Parathyroid adenoma (tissue), 2 donors: ENCODE measurements around the gene C4orf46.
"Not testable (repeated sequence)": the region's sequence is repeated elsewhere in the genome, so short reads cannot be mapped to it uniquely, and the experiment has no call there.

ENCODE experiments used
- H2AFZ ChIP-seq: fragments of 300-600 bp; sonication (generic); one replicate; pipeline ENCODE4 v1.7.0; 2017; ENCODE audit warnings: antibody characterized with exemption, mild to moderate bottlenecking
- H3K27ac ChIP-seq: fragments of 300-600 bp; sonication (generic); one replicate; pipeline ENCODE4 v1.7.0; 2017
- H3K27me3 ChIP-seq: fragments of 300-600 bp; sonication (generic); one replicate; pipeline ENCODE4 v1.7.0; 2017; ENCODE audit warnings: low read length; ENCODE audit not compliant: control insufficient read depth, insufficient read depth
- H3K36me3 ChIP-seq: fragments of 300-600 bp; sonication (generic); one replicate; pipeline ENCODE4 v1.7.0; 2017; ENCODE audit warnings: low read length; ENCODE audit not compliant: control insufficient read depth, insufficient read depth
- H3K4me1 ChIP-seq: fragments of 300-600 bp; sonication (generic); one replicate; pipeline ENCODE4 v1.7.0; 2017; ENCODE audit warnings: control low read depth
- H3K4me2 ChIP-seq: fragments of 300-600 bp; sonication (generic); one replicate; pipeline ENCODE4 v1.7.0; 2017; ENCODE audit warnings: low read length
- H3K4me3 ChIP-seq: fragments of 300-600 bp; sonication (generic); one replicate; pipeline ENCODE4 v1.7.0; 2017; ENCODE audit warnings: low read depth, low read length
- H3K79me2 ChIP-seq: fragments of 300-600 bp; sonication (generic); one replicate; pipeline ENCODE4 v1.7.0; 2017; ENCODE audit warnings: control low read depth
- H3K9ac ChIP-seq: fragments of 300-600 bp; sonication (generic); one replicate; pipeline ENCODE4 v1.7.0; 2017; ENCODE audit warnings: mild to moderate bottlenecking
- H3K9me3 ChIP-seq: fragments of 300-600 bp; sonication (generic); one replicate; pipeline ENCODE4 v1.7.0; 2017; ENCODE audit warnings: low read length; ENCODE audit not compliant: control insufficient read depth
- TF ChIP-seq, protein P1 (sequence below): fragments of 300-600 bp; sonication (generic); IDR thresholded peaks from one replicate; pipeline ENCODE4 v1.7.0; 2017; ENCODE audit warnings: antibody characterized with exemption, mild to moderate bottlenecking
- donor health status: primary hyperparathyroidism.

The C4orf46 gene

GRCh38 chr4:158669310-158669709 lies 2.4 kb downstream of the C4orf46 start:
- Histone ChIP-seq H3K79me2 (peaks cover 8% of the 10 kb centered on the region), H3K4me1 (no peaks in the 10 kb centered on the region), H3K27me3 (no peaks in the 10 kb centered on the region), H3K9ac (no peak overlapping the region), H3K4me3 (no peak overlapping the region), H3K27ac (no peak overlapping the region), H3K4me2 (no peak overlapping the region), H3K9me3 (no peaks in the 10 kb centered on the region), H3K36me3 (no peaks in the 10 kb centered on the region), H2AFZ (no peak overlapping the region)
- TF ChIP-seq, protein P1, sequence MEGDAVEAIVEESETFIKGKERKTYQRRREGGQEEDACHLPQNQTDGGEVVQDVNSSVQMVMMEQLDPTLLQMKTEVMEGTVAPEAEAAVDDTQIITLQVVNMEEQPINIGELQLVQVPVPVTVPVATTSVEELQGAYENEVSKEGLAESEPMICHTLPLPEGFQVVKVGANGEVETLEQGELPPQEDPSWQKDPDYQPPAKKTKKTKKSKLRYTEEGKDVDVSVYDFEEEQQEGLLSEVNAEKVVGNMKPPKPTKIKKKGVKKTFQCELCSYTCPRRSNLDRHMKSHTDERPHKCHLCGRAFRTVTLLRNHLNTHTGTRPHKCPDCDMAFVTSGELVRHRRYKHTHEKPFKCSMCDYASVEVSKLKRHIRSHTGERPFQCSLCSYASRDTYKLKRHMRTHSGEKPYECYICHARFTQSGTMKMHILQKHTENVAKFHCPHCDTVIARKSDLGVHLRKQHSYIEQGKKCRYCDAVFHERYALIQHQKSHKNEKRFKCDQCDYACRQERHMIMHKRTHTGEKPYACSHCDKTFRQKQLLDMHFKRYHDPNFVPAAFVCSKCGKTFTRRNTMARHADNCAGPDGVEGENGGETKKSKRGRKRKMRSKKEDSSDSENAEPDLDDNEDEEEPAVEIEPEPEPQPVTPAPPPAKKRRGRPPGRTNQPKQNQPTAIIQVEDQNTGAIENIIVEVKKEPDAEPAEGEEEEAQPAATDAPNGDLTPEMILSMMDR = no peak

GRCh38 chr4:158667651-158668198 lies 4.0 kb downstream of the C4orf46 start:
- Histone ChIP-seq H3K4me2 (no peak overlapping the region), H3K4me3 (no peak overlapping the region), H3K9ac (no peak overlapping the region), H3K27me3 (no peaks in the 10 kb centered on the region), H3K4me1 (no peaks in the 10 kb centered on the region), H2AFZ (no peak overlapping the region), H3K36me3 (no peaks in the 10 kb centered on the region), H3K27ac (no peak overlapping the region), H3K79me2 (peaks cover 3% of the 10 kb centered on the region), H3K9me3 (no peaks in the 10 kb centered on the region)
- TF ChIP-seq, protein P1 = no peak

GRCh38 chr4:158666892-158667291 lies 4.8 kb downstream of the C4orf46 start:
- no peaks in the 10 kb centered on the region for H3K9me3 ChIP-seq
- H3K4me3 ChIP-seq = no peak overlapping the region
- H3K4me1 ChIP-seq = no peaks in the 10 kb centered on the region
- TF ChIP-seq, protein P1 = no peak
- H3K9ac ChIP-seq = no peak overlapping the region
- H3K36me3 ChIP-seq = no peaks in the 10 kb centered on the region
- no peak overlapping the region for H3K27ac ChIP-seq
- no peak overlapping the region for H2AFZ ChIP-seq
- no peaks in the 10 kb centered on the region for H3K79me2 ChIP-seq
- H3K27me3 ChIP-seq = no peaks in the 10 kb centered on the region
- H3K4me2 ChIP-seq = no peak overlapping the region

DNA sequence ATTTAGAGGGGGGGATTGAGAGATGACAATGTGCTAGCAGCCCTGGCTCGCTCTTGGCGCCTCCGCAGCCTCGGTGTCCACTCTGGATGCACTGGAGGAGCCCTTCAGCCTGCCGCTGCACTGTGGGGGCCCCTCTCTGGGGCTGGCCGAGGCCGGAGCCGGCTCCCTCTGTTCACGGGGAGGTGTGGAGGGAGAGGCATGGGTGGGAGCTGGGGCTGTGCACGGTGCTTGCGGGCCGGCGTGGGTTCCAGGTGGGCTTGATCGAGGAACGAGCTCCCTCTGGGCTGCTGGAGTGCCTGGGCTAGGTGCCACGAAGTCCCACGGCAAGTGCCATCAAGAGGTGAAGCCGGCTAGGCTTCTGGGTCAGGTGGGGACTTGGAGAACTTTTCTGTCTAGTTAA lies 6.9 kb downstream of the C4orf46 start:
- Histone ChIP-seq H3K79me2 (no peaks in the 10 kb centered on the region), H3K36me3 (no peaks in the 10 kb centered on the region), H3K27ac (no peak overlapping the region), H2AFZ (no peak overlapping the region), H3K9me3 (no peaks in the 10 kb centered on the region), H3K4me2 (no peak overlapping the region), H3K9ac (no peak overlapping the region), H3K4me3 (no peak overlapping the region), H3K27me3 (no peaks in the 10 kb centered on the region), H3K4me1 (no peaks in the 10 kb centered on the region)
- TF ChIP-seq, protein P1 = no peak

DNA sequence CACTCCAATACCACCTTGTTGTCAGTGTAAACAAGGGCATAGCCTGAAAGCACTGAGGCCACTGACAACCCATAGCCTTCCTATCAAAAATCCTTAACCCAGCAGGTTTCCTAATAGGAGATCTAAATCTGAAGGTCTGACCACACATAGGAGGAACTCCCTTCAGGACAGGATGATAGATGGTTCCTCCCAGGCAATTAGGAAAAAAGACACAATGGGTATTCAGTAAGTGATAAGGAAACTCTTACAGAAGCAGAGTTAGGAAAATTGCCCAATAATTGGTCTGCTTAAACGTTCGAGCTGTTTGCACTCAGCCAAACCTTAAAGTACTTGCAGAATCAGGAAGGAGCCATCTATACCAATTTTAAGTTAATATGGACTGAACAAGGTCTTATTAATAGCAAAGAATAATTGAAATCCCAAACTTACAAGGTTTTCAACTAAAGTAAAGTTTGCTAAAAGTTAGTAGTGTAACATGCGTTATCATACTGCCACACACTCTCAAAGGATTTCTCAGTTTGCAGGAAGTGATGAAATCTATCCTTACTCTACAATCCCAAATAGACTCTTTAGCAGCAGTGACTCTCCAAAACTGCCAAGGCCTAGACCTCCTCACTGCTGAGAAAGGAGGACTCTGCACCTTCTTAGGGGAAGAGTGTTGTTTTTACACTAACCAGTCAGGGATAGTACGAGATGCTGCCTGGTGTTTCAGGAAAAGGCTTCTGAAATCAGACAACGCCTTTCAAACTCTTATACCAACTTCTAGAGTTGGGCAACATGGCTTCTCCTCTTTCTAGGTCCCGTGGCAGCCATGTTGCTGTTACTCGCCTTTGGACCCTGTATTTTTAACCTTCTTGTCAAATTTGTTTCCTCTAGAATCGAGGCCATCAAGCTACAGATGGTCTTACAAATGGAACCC lies 7.7 kb downstream of the C4orf46 start:
- H3K27ac ChIP-seq, H2AFZ ChIP-seq, H3K9me3 ChIP-seq, H3K4me1 ChIP-seq, H3K27me3 ChIP-seq, H3K79me2 ChIP-seq, H3K4me3 ChIP-seq, H3K4me2 ChIP-seq, H3K9ac ChIP-seq, H3K36me3 ChIP-seq: not testable (repeated sequence)

- not testable (repeated sequence) for H3K4me3 ChIP-seq
Observed at GRCh38 chr4:158663255-158663654, 8.4 kb downstream of the C4orf46 start.

More at GRCh38 chr4:158663255-158663654, 8.4 kb downstream of the C4orf46 start:
- not testable (repeated sequence) for H3K4me2 ChIP-seq, H3K9me3 ChIP-seq, H3K36me3 ChIP-seq, H3K4me1 ChIP-seq, H3K9ac ChIP-seq, H3K27me3 ChIP-seq, H3K79me2 ChIP-seq, H2AFZ ChIP-seq, H3K27ac ChIP-seq
